ENCODE data around the gene PTPRT. TPM values are rescaled to one million over a fixed set of nuclear protein-coding genes. Genes with fewer than 3 reads are reported as not detected.

PTPRT gene
- total and polyA plus RNA-seq, 2 of the 4 experiments (the other 2 are of a cell fraction), result not detected

GRCh38 chr20:42254673-42255072 lies 935.0 kb downstream of the PTPRT start:
- in situ Hi-C loops (cut with MboI; ENCODE audit: low sequenced_read_pairs), result no loop called here
- no peak overlapping the region for H3K56ac ChIP-seq (ENCODE audit: extremely low read depth, insufficient read depth, low read length)
- CTCF ChIA-PET, result interaction anchor here (0.6 kb wide), 1 partner anchor 1605 kb away, joined by 8 read pairs; no protein-coding TSS in a partner anchor
- POLR2A ChIA-PET (ENCODE audit: unreplicated experiment), result no interaction called here
- H3K4me1 ChIP-seq (ENCODE audit: control insufficient read depth, insufficient read depth, low read length), result no peaks in the 10 kb centered on the region
- H2BK20ac ChIP-seq (ENCODE audit: low read depth, low read length), result no peak overlapping the region
- BruUV-seq (replicated peaks), result no TSS peak
- H3K9me1 ChIP-seq (ENCODE audit: insufficient read depth, low read length), result no peaks in the 10 kb centered on the region
- no peaks in the 10 kb centered on the region for H3K79me1 ChIP-seq (ENCODE audit: low read depth in 1 of 2, low read length in 2 of 2)
- H3K27ac ChIP-seq (ENCODE audit: insufficient read depth, low read length), result no peak overlapping the region
- WGBS, 2 experiments (ENCODE audit: extremely low coverage in 2 of 2, insufficient read length in 1 of 2), result no CpG with 5 or more reads among the region's 2 CpGs
- H4K91ac ChIP-seq (ENCODE audit: insufficient read depth, low read depth, low read length), result no peak overlapping the region
- no peak overlapping the region for H4K8ac ChIP-seq (ENCODE audit: low read depth in 2 of 2, low read length in 2 of 2)
- H3K4me2 ChIP-seq (ENCODE audit: low read depth, low read length), result no peak overlapping the region
- H4K20me1 ChIP-seq (ENCODE audit: insufficient read depth, low read length), result no peaks in the 10 kb centered on the region
- no peak overlapping the region for H3K9ac ChIP-seq (ENCODE audit: low read depth, low read length)
- no peak overlapping the region for H3K4ac ChIP-seq (ENCODE audit: low read depth, low read length)
- no peak overlapping the region for H2BK15ac ChIP-seq (ENCODE audit: low read depth, low read length)
- TF ChIP-seq, protein P1, sequence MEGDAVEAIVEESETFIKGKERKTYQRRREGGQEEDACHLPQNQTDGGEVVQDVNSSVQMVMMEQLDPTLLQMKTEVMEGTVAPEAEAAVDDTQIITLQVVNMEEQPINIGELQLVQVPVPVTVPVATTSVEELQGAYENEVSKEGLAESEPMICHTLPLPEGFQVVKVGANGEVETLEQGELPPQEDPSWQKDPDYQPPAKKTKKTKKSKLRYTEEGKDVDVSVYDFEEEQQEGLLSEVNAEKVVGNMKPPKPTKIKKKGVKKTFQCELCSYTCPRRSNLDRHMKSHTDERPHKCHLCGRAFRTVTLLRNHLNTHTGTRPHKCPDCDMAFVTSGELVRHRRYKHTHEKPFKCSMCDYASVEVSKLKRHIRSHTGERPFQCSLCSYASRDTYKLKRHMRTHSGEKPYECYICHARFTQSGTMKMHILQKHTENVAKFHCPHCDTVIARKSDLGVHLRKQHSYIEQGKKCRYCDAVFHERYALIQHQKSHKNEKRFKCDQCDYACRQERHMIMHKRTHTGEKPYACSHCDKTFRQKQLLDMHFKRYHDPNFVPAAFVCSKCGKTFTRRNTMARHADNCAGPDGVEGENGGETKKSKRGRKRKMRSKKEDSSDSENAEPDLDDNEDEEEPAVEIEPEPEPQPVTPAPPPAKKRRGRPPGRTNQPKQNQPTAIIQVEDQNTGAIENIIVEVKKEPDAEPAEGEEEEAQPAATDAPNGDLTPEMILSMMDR (conservative IDR thresholded peaks at IDR 0.05; ENCODE audit: low read depth, low read length), result no peak
- TF ChIP-seq RCOR1 (IDR thresholded peaks at IDR 0.05; ENCODE audit: insufficient replicate concordance, low read length) (no peak), SMC3 (IDR thresholded peaks at IDR 0.05; ENCODE audit: low read depth, low read length) (no peak), NFE2L2 (IDR thresholded peaks at IDR 0.05; ENCODE audit: low read depth, low read length) (no peak), POLR2A (IDR thresholded peaks at IDR 0.05; ENCODE audit: low read depth, low read length) (no peak), CHD1 (IDR thresholded peaks at IDR 0.05; ENCODE audit: low read depth, low read length) (no peak), MAFK (IDR thresholded peaks at IDR 0.05; ENCODE audit: low read depth, low read length) (no peak), RFX5 (IDR thresholded peaks at IDR 0.05; ENCODE audit: low read depth, low read length) (no peak), MXI1 (IDR thresholded peaks at IDR 0.05; ENCODE audit: borderline replicate concordance, low read depth, low read length) (no peak), FOS (IDR thresholded peaks at IDR 0.05; ENCODE audit: low read depth, low read length) (no peak)
- H3K4me3 ChIP-seq (ENCODE audit: insufficient read depth, low read depth, low read length), result no peak overlapping the region
- no peak overlapping the region for H4K5ac ChIP-seq (ENCODE audit: low read depth, low read length)
- DNase-seq (no peak), ATAC-seq (ENCODE audit: low read depth) (no peak)
- peaks cover 15% of the 10 kb centered on the region for H3K9me3 ChIP-seq (ENCODE audit: control insufficient read depth, insufficient read depth, low read length)
- H3K36me3 ChIP-seq (ENCODE audit: control insufficient read depth, insufficient read depth, low read length), result no peaks in the 10 kb centered on the region
- no peak overlapping the region for H3K23ac ChIP-seq (ENCODE audit: low read depth, low read length)
- no peak overlapping the region for H3K14ac ChIP-seq (replicated peaks; ENCODE audit: low read depth, low read length)
- dilution Hi-C loops (cut with HindIII; ENCODE audit: low sequenced_read_pairs, unreplicated experiment), result no loop called here
- no peaks in the 10 kb centered on the region for H3K27me3 ChIP-seq (ENCODE audit: control insufficient read depth, insufficient read depth, low read length)
- no peak overlapping the region for H2AK9ac ChIP-seq (replicated peaks; ENCODE audit: low read depth, low read length, poor library complexity)
- intact Hi-C loops (cut with micrococcal nuclease), result no loop called here
- no peak overlapping the region for H2AFZ ChIP-seq (replicated peaks; ENCODE audit: low read length, poor library complexity)
- no peak overlapping the region for H3K18ac ChIP-seq (ENCODE audit: low read depth, low read length)
- no peak overlapping the region for H2BK5ac ChIP-seq (ENCODE audit: low read depth, low read length, poor library complexity, severe bottlenecking)
- no peak overlapping the region for H2BK120ac ChIP-seq (ENCODE audit: low read depth, low read length)
- no peak overlapping the region for H2AK5ac ChIP-seq (ENCODE audit: low read depth, low read length)

Measured in IMR-90 (cell line).